Skeletal muscle tissue (tissue), 4 donors: ENCODE measurements around the gene TET3. TPM values are rescaled to one million over a fixed set of nuclear protein-coding genes. Genes with fewer than 3 reads are reported as not detected.

Source experiments
- H3K27ac ChIP-seq: one replicate; pipeline ENCODE4 v1.7.0; 2013; ENCODE audit warnings: mild to moderate bottlenecking, low read depth, low read length, inconsistent platforms
- H3K27me3 ChIP-seq, 3 donors: one replicate each; pipeline ENCODE4 v1.7.0; 2013; ENCODE audit warnings: low read length in 3 of 3; ENCODE audit not compliant: control insufficient read depth in 3 of 3, insufficient read depth in 3 of 3
- H3K36me3 ChIP-seq, 3 donors: one replicate each; pipeline ENCODE4 v1.7.0; 2013; ENCODE audit warnings: low read length in 3 of 3; ENCODE audit not compliant: control insufficient read depth in 3 of 3, insufficient read depth in 3 of 3
- H3K4me1 ChIP-seq, 3 donors: one replicate each; pipeline ENCODE4 v1.7.0; 2013; ENCODE audit warnings: low read length in 3 of 3, mild to moderate bottlenecking in 3 of 3; ENCODE audit not compliant: control insufficient read depth in 3 of 3, insufficient read depth in 3 of 3
- H3K4me3 ChIP-seq, 3 donors: one replicate each; pipeline ENCODE4 v1.7.0; 2013; ENCODE audit warnings: low read length in 3 of 3
- H3K9ac ChIP-seq, 3 donors: one replicate each; pipeline ENCODE4 v1.7.0; 2013; ENCODE audit warnings: low read length in 3 of 3, mild to moderate bottlenecking in 3 of 3, moderate library complexity in 2 of 3, low read depth in 1 of 3
- H3K9me3 ChIP-seq, 3 donors: one replicate each; pipeline ENCODE4 v1.7.0; 2013; ENCODE audit warnings: low read length in 3 of 3; ENCODE audit not compliant: control insufficient read depth in 3 of 3
- total RNA-seq: library from RNA; depleted of rRNA; stranded (reverse); fragments of >200 nt; gene quantifications from one replicate; pipeline ENCODE4 v1.2.3, GENCODE V29; 2014
- donor health status: Osteomylitis.

TET3 gene
- total RNA-seq, 1 donor from 2014 or later = 6.8 TPM

GRCh38 chr2:74002505-74003421 is 18.1 kb downstream of the TET3 start:
- H3K27me3 ChIP-seq = no peaks in the 10 kb centered on the region
- H3K9me3 ChIP-seq = no peaks in the 10 kb centered on the region
- H3K36me3 ChIP-seq = no peaks in the 10 kb centered on the region
- peaks cover 16 to 39% (median 36%) of the 10 kb centered on the region in 3 donors for H3K4me1 ChIP-seq
- H3K4me3 ChIP-seq = peak overlapping the region; percentile 74 to 81 (median 79)
- peak overlapping the region; percentile 52 to 74 (median 72) for H3K9ac ChIP-seq
- H3K27ac ChIP-seq = no peak overlapping the region

GRCh38 chr2:74003494-74004211 is 18.9 kb downstream of the TET3 start:
- Histone ChIP-seq H3K36me3 (no peaks in the 10 kb centered on the region), H3K9me3 (no peaks in the 10 kb centered on the region), H3K27me3 (no peaks in the 10 kb centered on the region), H3K4me3 (peak overlapping the region in 1 of 3 donors; percentile 14), H3K27ac (no peak overlapping the region), H3K9ac (peak overlapping the region in 1 of 3 donors; percentile 50), H3K4me1 (peaks cover 17 to 40% (median 37%) of the 10 kb centered on the region in 3 donors)

DNA sequence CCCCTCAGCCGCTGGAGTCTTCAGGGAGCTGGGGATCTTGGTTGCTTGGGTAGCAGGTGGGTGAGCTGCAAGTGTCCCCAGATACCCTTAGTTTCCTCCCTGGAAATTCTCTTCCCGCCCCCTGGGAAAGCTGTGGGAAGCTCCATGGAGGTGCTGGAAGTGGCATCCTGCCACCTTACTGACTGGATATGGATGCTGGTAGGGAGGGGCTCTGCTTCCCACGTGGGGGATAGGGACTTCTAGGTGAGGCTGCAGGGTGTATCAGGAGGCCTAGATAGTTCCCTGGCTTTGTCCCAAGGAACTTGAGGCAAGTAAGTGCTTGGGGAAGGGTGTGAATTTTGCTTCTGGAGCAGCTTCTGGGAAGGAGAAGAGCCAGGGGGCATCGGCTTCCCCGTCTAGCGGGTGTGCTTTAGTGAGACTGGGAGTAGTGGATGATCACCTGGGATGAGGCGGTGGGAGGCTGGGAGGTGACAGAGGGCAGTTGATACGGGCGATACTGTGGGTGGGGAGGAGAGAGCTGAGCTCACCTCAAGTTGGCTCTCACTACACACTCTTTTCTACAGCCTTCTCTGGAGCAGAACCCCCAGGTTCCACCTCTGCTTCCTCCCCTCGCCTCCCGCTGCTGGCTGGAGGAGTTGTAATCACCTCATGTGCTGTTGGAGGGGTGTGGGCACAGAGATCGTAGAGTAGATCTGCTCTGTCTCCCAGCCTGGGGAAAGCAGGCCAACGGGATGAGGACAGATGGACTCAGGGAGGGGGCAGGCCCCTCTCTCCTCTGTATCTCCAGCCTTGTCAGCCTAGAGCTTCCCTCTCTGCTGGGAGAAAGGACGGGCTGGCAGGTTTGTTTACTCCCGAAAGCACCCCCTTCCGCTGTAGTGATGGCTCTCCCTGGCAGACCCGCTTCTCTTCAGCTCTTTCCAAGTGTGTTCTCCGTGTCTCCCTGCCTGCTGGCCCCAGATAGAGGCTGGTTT is 19.8 kb downstream of the TET3 start:
- Histone ChIP-seq H3K9ac (peak overlapping the region in 1 of 3 donors; percentile 50), H3K27ac (no peak overlapping the region), H3K9me3 (no peaks in the 10 kb centered on the region), H3K4me3 (no peak overlapping the region), H3K27me3 (no peaks in the 10 kb centered on the region), H3K4me1 (peaks cover 25 to 49% (median 45%) of the 10 kb centered on the region in 3 donors), H3K36me3 (no peaks in the 10 kb centered on the region)

GRCh38 chr2:74005786-74006185 is 21.1 kb downstream of the TET3 start:
- Histone ChIP-seq H3K27ac (no peak overlapping the region), H3K36me3 (no peaks in the 10 kb centered on the region), H3K9me3 (no peaks in the 10 kb centered on the region), H3K4me1 (peaks cover 31 to 54% (median 49%) of the 10 kb centered on the region in 3 donors), H3K9ac (no peak overlapping the region), H3K4me3 (no peak overlapping the region), H3K27me3 (no peaks in the 10 kb centered on the region)

GRCh38 chr2:74006459-74006858 is 21.7 kb downstream of the TET3 start:
- Histone ChIP-seq H3K27ac (no peak overlapping the region), H3K27me3 (no peaks in the 10 kb centered on the region), H3K9me3 (no peaks in the 10 kb centered on the region), H3K9ac (peak overlapping the region in 1 of 3 donors; percentile 23), H3K36me3 (no peaks in the 10 kb centered on the region), H3K4me1 (peaks cover 31 to 54% (median 44%) of the 10 kb centered on the region in 3 donors), H3K4me3 (no peak overlapping the region)

GRCh38 chr2:74007121-74007520 is 22.4 kb downstream of the TET3 start:
- Histone ChIP-seq H3K9ac (no peak overlapping the region), H3K27ac (no peak overlapping the region), H3K27me3 (no peaks in the 10 kb centered on the region), H3K9me3 (no peaks in the 10 kb centered on the region), H3K4me3 (no peak overlapping the region), H3K36me3 (no peaks in the 10 kb centered on the region), H3K4me1 (peaks cover 28 to 50% (median 41%) of the 10 kb centered on the region in 3 donors)

GRCh38 chr2:74007711-74008110 is 23.0 kb downstream of the TET3 start:
- peaks cover 28 to 49% (median 39%) of the 10 kb centered on the region in 3 donors for H3K4me1 ChIP-seq
- no peak overlapping the region for H3K27ac ChIP-seq
- H3K27me3 ChIP-seq = no peaks in the 10 kb centered on the region
- H3K36me3 ChIP-seq = no peaks in the 10 kb centered on the region
- H3K4me3 ChIP-seq = no peak overlapping the region
- H3K9me3 ChIP-seq = no peaks in the 10 kb centered on the region
- no peak overlapping the region for H3K9ac ChIP-seq

DNA sequence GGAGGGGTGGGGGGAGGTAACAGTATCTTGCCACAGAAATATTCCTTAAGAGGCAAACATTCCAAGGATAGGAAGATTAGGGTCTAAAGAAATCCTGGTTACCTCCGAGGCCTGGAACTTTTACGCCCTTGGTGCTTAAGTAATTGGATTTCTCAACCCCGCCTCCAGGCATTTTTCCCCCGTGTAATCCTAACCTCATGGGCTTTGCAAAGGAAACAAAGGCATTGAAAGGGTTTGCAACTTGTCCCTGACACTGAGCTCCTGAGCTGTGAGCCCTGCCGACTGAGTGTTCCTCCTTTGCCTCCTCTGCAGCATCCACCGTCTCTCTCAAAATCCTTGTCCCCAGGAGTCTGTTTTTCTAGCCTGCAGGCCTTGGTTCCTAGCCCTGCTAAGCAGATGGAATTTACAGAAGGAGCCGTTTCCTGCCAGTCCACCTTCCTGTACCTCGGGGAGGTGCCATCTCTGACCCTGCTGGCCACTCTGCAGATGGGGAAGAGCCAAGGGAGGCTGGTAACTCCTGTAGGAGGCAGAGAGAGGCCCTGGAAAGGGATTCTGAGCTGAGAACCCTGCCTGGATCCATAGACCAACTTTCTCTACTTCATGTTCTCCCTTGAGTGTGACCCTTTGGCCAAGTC is 24.2 kb downstream of the TET3 start:
- no peaks in the 10 kb centered on the region for H3K36me3 ChIP-seq
- H3K27me3 ChIP-seq = no peaks in the 10 kb centered on the region
- H3K4me1 ChIP-seq = peaks cover 23 to 41% (median 34%) of the 10 kb centered on the region in 3 donors
- H3K9me3 ChIP-seq = no peaks in the 10 kb centered on the region
- no peak overlapping the region for H3K9ac ChIP-seq
- no peak overlapping the region for H3K4me3 ChIP-seq
- H3K27ac ChIP-seq = no peak overlapping the region

GRCh38 chr2:74009577-74009976 is 24.9 kb downstream of the TET3 start:
- Histone ChIP-seq H3K9me3 (no peaks in the 10 kb centered on the region), H3K36me3 (no peaks in the 10 kb centered on the region), H3K27ac (no peak overlapping the region), H3K4me3 (no peak overlapping the region), H3K4me1 (peaks cover 16 to 34% (median 27%) of the 10 kb centered on the region in 3 donors), H3K27me3 (no peaks in the 10 kb centered on the region), H3K9ac (no peak overlapping the region)
